Measurements from ENCODE around the gene SYCP2L.

GRCh38 chr6:10852361-10852960 lies 34.4 kb upstream of the SYCP2L start:
- TF ChIP-seq CTCF (IDR thresholded peaks at IDR 0.05) (no peak), EZH2 (IDR thresholded peaks at IDR 0.05) (no peak)

Measured in neural progenitor cell (in vitro differentiated cells).